HG02970 (cell line): ENCODE measurements around the gene EGFR.

Experiments used
- ATAC-seq: cut with Tn5 transposase; IDR thresholded peaks from one replicate; pipeline ENCODE4 v1.9.1; 2021; ENCODE audit warnings: mild to moderate bottlenecking, moderate library complexity, moderate number of reproducible peaks; ENCODE audit not compliant: unreplicated experiment, low FRiP score

EGFR gene

DNA sequence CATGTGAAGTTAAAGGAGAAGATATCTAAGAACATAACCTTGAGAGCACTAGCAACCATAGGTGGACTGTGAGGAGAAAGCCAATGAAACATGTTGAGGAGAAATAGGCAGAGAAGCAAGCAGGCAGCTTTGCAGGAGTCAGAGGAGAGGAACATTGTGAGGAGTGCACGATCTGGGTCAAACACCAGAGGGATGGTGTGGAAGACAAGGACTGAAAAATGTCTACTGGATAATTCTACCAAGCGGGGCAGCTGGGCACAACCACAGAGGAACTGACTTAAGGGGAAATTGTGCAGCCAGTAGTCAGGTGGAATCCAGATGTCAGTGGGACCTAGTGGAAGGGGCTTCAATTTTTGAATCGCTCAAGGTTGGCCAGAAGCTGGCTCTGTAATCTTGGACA lies 234.4 kb downstream of the EGFR start:
- no peak for ATAC-seq

DNA sequence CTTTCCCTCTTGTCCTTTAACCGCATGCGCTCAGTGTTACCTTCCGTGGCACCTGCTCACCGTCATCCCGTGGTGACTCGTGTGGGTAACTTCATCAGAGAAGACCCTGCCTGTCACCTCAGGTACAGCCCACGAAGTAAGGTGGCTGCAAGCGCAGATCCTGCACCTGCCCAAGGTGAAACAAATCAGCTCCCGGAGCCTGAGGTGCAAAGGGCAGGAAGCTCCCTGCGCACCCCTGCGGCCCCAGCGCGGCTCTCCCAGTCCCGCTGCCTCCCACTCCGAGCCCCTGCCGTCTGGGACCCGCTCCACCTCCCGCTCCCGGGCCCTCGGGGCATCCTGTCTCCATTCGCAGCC lies 235.4 kb downstream of the EGFR start:
- ATAC-seq = no peak

DNA sequence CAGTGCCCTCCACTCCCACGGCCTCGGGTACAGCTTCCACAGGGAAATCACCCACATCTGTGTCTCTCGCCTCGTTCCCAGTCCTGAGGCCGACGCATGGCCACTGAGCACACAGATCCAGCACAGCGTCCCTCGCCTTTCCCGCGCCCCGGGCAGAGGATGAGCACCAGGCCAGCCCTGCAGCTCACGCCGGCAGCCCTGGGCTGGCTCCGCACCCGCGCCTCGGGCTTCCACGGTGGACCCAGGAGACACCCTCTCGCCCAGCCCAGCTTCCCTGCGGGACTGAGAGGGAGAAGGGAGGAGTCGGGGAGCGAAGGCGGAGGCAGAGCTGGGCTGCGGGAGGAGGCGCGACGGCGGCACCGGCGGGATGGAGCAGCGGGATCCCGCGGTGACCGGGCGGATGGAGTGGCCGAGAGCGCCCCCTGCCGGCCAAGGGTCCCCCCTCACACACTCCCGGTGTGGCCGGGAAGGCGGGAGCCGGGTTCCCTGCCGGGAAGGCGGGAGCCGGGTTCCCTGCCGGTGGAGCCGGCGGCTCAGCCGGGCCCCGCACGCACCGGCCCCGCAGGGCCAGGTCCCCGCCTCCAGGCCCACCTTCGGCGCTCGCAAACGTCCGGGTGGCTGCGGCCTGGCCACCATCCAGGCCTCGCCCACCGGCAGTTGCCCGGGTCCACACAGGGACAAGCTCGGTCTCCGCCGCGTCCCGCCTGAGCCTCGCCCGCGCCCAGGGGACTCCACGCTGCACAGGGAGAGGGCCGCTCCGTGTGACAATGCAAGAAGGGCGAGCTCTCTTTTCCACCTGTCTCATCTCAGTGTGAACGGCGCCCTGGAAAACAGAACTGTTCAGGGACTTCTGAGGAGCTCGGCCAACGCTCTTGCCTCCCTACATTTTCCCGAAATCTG lies 236.0 kb downstream of the EGFR start:
- ATAC-seq = peak; percentile 78

DNA sequence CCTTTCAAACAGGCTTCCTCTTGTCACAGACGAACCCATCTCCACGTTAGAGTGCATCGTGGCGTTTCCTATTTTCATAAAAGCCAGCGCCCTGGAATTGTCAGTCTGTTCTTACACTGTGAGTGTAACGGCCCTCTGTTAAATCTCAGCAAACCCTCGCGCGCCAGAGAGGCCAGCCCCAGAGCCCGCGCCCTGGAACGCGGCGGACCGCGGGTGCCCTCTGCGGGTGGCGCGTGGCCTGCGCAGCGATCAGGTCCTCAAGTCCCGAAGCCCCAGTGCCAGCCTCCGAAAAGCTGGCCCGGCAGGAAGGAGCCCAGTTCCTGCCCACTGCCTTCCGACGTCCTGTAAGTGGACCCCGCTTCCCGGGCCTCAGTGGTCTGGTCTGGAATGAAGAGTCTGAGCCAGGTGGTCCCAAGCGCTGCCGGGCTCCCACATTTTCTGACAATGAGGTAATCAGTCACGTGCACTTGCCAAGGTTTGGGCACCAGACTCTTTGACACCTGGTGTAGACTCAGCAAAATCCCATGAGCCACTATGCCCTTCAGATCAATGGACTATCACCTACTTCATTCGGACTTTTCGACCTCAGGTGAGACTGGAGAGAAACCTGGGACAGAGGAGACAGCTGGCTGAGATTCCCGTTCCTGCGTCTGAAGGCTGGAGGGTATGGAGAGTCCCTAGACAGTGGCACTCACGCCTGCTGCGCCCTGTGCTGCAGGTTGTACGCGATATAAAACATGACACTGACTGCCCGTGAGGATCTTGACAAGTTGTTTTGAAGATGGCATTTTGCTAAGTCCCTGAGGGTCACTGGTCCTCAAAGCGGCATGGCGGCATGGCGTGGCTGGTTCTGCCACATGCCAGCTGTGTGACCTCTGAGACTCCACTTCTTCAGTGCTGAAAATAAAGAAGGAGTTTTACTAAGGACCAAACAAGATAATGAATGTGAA lies 237.0 kb downstream of the EGFR start:
- ATAC-seq = peak; percentile 83

DNA sequence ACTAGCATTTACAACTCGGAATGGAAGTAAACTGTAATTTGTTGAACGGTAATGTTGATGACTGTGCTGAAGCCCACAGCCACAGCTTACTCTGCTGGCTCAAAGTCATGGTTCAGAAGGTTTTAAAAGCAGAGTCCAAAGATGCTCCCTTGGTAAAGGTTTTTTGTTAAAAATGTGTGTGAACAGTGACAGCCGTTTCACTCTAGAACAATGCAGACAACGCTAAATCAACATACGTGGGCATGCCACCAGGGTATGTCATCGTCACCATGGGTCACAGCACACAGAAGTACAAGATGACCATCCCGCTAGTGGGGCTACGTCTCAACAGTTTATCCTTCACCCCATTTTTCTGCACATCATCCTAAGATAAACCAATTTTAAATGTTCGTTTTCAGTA lies 239.8 kb downstream of the EGFR start:
- ATAC-seq = no peak

DNA sequence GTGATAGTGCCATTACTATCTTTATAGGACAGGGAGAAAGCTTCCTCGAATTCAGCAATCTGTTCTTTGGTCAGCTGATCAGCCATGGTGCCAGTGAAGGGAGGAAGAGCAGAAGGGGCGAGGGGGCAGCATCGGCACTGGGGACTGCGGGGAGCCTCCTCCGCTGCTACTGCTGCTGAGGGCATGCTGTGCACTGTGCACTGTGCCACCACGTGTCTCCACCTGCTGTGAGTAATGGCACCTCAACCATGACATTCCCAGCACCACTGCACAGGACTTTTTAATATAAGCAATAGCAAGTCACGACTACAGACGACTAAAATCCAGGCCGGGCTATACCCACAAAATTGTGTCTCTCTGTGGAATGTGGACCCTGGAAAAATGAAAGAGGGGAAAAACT lies 241.4 kb downstream of the EGFR start:
- ATAC-seq = no peak

DNA sequence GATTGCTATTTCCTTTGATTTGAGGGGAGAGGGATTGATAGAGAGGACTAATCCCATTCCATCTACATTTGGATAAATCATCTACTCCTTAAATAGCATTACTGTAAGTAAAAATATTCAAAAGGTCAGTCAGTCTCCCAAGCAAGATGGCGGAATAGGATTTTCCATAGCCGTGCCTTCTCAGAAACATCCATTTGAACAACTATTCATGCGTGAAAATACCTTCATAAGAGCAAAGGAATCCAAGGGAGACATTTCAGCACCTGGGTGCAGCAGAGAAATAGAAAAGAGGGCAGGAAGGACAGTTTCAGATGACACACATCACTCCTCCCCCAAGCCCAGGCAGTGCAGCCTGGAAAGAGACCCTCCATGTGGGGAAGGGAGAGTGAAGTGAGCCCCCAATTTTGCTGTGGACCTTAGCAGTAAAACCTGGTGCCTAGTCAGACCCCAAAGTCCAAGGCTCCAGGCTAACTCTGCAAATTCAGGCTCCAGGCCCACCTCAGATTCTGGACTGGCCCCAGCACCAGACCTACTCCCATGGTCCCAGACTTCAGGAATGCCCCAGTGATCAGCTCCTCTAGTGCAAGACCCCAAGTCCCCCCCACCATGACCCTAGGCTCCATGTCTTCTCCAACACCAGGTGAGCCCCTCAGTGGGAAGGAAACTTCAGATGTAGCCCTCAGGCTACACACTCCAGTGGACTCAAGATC lies 242.0 kb downstream of the EGFR start:
- ATAC-seq = no peak
